Measurements from ENCODE around the gene LRRC8A. TPM values are rescaled to one million over a fixed set of nuclear protein-coding genes. Genes with fewer than 3 reads are reported as not detected.
"Not testable (repeated sequence)": the region's sequence is repeated elsewhere in the genome, so short reads cannot be mapped to it uniquely, and the experiment has no call there.

Gene LRRC8A
- total and polyA plus RNA-seq, 4 experiments from 2014 or later = 18.7 to 40.6 (median 25.4) TPM

GRCh38 chr9:128961403-128961802 is 79.5 kb downstream of the LRRC8A start:
- H3K4me1 ChIP-seq (ENCODE audit: insufficient read depth, low read length); H3K4me1 Mint-ChIP-seq; H3K9me3 Mint-ChIP-seq; CTCF ChIA-PET (ENCODE audit: partially characterized antibody); H3K27me3 ChIP-seq (ENCODE audit: insufficient read depth, low read length); H3K4me3 ChIP-seq (ENCODE audit: low read length in 2 of 2); H3K27me3 Mint-ChIP-seq; H3K4me3 Mint-ChIP-seq; H3K27ac ChIP-seq (ENCODE audit: low read depth, low read length); intact Hi-C loops (cut with micrococcal nuclease); DNase-seq; H3K27ac Mint-ChIP-seq; POLR2A ChIA-PET (ENCODE audit: partially characterized antibody); H3K9me3 ChIP-seq (ENCODE audit: control insufficient read depth in 1 of 2, low read length in 2 of 2): not testable (repeated sequence)
- H3K36me3 Mint-ChIP-seq = peaks cover 26 to 44% of the 10 kb centered on the region in 2 donors
- peaks cover 29% of the 10 kb centered on the region for H3K36me3 ChIP-seq (ENCODE audit: insufficient read depth, low read length)

Other genes starting within 250 kb of the LRRC8A start
- gene DYNC2I2, start 225.3 kb upstream of the LRRC8A start, total RNA-seq = 1 to 10 TPM; 4.3 to 4.6 TPM
- 1 to 10 TPM; 1.7 to 2.4 TPM for gene DYNC2I2, start 225.3 kb upstream of the LRRC8A start, polyA plus RNA-seq
- gene SET, start 192.9 kb upstream of the LRRC8A start, total RNA-seq = 100 to 1,000 TPM; 261 to 264 TPM
- 100 to 1,000 TPM; 132 to 191 TPM for gene SET, start 192.9 kb upstream of the LRRC8A start, polyA plus RNA-seq
- 1 to 10 TPM; 1.7 to 2.6 TPM for gene PKN3, start 179.6 kb upstream of the LRRC8A start, total RNA-seq
- gene PKN3, start 179.6 kb upstream of the LRRC8A start, polyA plus RNA-seq = 1 to 10 TPM in 1 of 2 donors, under 1 TPM in 1; 0.48 to 1.3 TPM
- gene ZDHHC12, start 158.0 kb upstream of the LRRC8A start, total RNA-seq = 10 to 100 TPM; 24.6 to 25.7 TPM
- gene ZDHHC12, start 158.0 kb upstream of the LRRC8A start, polyA plus RNA-seq = 10 to 100 TPM; 57.6 to 75.7 TPM
- gene ZER1, start 110.2 kb upstream of the LRRC8A start, total RNA-seq = 10 to 100 TPM; 37.9 to 44.2 TPM
- 10 to 100 TPM; 35.6 to 41.1 TPM for gene ZER1, start 110.2 kb upstream of the LRRC8A start, polyA plus RNA-seq
- 10 to 100 TPM; 28.0 to 31.4 TPM for gene TBC1D13, start 94.9 kb upstream of the LRRC8A start, total RNA-seq
- 10 to 100 TPM; 26.0 to 29.2 TPM for gene TBC1D13, start 94.9 kb upstream of the LRRC8A start, polyA plus RNA-seq
- gene ENDOG, start 63.6 kb upstream of the LRRC8A start, total RNA-seq = 10 to 100 TPM; 18.5 to 19.7 TPM
- gene ENDOG, start 63.6 kb upstream of the LRRC8A start, polyA plus RNA-seq = 10 to 100 TPM; 21.2 to 25.9 TPM
- 10 to 100 TPM; 79.1 to 86.0 TPM for gene SPOUT1, start 52.3 kb upstream of the LRRC8A start, total RNA-seq
- 10 to 100 TPM; 74.4 to 91.1 TPM for gene SPOUT1, start 52.3 kb upstream of the LRRC8A start, polyA plus RNA-seq
- gene KYAT1, start 183 bp upstream of the LRRC8A start, total RNA-seq = 10 to 100 TPM in 1 of 2 experiments, 1 to 10 TPM in 1; 9.8 to 12.4 TPM
- gene KYAT1, start 183 bp upstream of the LRRC8A start, polyA plus RNA-seq = 10 to 100 TPM; 11.0 to 11.6 TPM
- 1 to 10 TPM; 1.7 to 2.2 TPM for gene PHYHD1, start 38.8 kb downstream of the LRRC8A start, total RNA-seq
- gene PHYHD1, start 38.8 kb downstream of the LRRC8A start, polyA plus RNA-seq = not detected
- gene DOLK, start 65.5 kb downstream of the LRRC8A start, total RNA-seq = 10 to 100 TPM in 1 of 2 experiments, 1 to 10 TPM in 1; 9.9 to 12.9 TPM
- 10 to 100 TPM in 1 of 2 donors, 1 to 10 TPM in 1; 9.1 to 11.7 TPM for gene DOLK, start 65.5 kb downstream of the LRRC8A start, polyA plus RNA-seq
- 10 to 100 TPM; 70.1 to 70.8 TPM for gene NUP188, start 65.6 kb downstream of the LRRC8A start, total RNA-seq
- 10 to 100 TPM; 27.2 to 39.4 TPM for gene NUP188, start 65.6 kb downstream of the LRRC8A start, polyA plus RNA-seq
- 100 to 1,000 TPM; 111 to 113 TPM for gene SH3GLB2, start 146.2 kb downstream of the LRRC8A start, total RNA-seq
- 10 to 100 TPM; 23.8 to 43.5 TPM for gene SH3GLB2, start 146.2 kb downstream of the LRRC8A start, polyA plus RNA-seq
- gene MIGA2, start 154.5 kb downstream of the LRRC8A start, total RNA-seq = 10 to 100 TPM; 80.5 to 84.2 TPM
- 10 to 100 TPM in 1 of 2 donors, 1 to 10 TPM in 1; 6.6 to 11.6 TPM for gene MIGA2, start 154.5 kb downstream of the LRRC8A start, polyA plus RNA-seq
- 10 to 100 TPM; 11.4 to 13.0 TPM for gene DOLPP1, start 199.0 kb downstream of the LRRC8A start, total RNA-seq
- 10 to 100 TPM; 10.1 to 12.8 TPM for gene DOLPP1, start 199.0 kb downstream of the LRRC8A start, polyA plus RNA-seq
- 10 to 100 TPM; 11.2 to 12.4 TPM for gene CRAT, start 228.7 kb downstream of the LRRC8A start, total RNA-seq
- gene CRAT, start 228.7 kb downstream of the LRRC8A start, polyA plus RNA-seq = 10 to 100 TPM in 1 of 2 donors, 1 to 10 TPM in 1; 8.7 to 21.0 TPM
- 10 to 100 TPM; 49.0 to 51.3 TPM for gene PTPA, start 229.3 kb downstream of the LRRC8A start, total RNA-seq
- gene PTPA, start 229.3 kb downstream of the LRRC8A start, polyA plus RNA-seq = 10 to 100 TPM; 10.8 to 14.1 TPM